GM10266 (cell line): Measurements from ENCODE around the gene DCC.

Experiments used
- DNase-seq: peaks from one replicate; pipeline ENCODE4 v3.0.0; 2012; ENCODE audit errors: extremely low spot score
- CTCF ChIP-seq: IDR thresholded peaks from 2 replicates; pipeline ENCODE4 v1.5.1; 2012; ENCODE audit warnings: mild to moderate bottlenecking, low read depth; ENCODE audit not compliant: control insufficient read depth, insufficient read depth; ENCODE audit errors: missing control alignments

The DCC gene

GRCh38 chr18:52898485-52899058 lies 558.6 kb downstream of the DCC start:
- DNase-seq: no peak

GRCh38 chr18:52902188-52902587 lies 562.2 kb downstream of the DCC start:
- TF ChIP-seq CTCF: no peak
- DNase-seq: no peak

More at GRCh38 chr18:52898485-52899058, 558.6 kb downstream of the DCC start:
- TF ChIP-seq CTCF: no peak

- DNase-seq: peak; percentile 8
- peak; percentile 48 for TF ChIP-seq CTCF
These were observed 563.9 kb downstream of the DCC start for GRCh38 chr18:52903857-52904256.

- no peak for DNase-seq
- TF ChIP-seq CTCF: no peak
These were observed 567.7 kb downstream of the DCC start for GRCh38 chr18:52907543-52908308.

DNA sequence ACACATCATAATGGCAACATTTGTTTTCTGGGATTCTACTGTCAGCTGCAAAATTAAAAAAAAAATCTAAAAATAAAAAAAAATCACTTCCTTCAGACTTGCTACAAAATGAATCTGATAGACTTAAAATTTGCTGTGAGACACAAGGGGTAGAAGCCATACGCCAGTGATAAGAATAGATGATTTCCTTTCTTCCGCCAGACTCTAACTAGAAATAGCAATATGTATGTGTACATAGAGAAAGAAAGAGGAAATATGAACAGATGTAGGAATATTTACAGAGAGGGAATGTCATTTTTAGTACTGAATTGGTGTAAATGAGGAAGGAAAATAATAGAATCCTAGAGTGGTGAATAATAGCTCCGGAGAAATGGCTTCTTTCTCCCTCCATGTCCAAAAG lies 574.2 kb downstream of the DCC start:
- DNase-seq: no peak
- TF ChIP-seq CTCF: no peak

DNA sequence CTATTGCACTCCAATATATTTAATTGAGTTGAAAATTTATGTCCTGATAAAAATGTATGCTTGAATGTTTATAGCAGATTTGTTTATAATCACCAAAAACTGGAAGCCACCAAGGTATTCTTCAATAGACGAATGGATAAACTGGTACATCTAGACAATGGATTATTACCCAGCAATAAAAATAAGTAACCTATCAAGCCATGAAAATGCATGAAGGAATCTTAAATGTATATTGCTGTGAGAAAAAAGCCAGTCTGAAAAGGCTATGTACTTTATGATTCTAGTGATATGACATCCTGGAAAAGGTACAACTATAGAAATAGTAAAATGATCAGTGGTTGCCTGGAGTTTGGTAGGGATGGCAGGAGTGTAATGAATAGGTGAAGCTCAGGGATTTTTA lies 580.7 kb downstream of the DCC start:
- TF ChIP-seq CTCF: no peak

DNA sequence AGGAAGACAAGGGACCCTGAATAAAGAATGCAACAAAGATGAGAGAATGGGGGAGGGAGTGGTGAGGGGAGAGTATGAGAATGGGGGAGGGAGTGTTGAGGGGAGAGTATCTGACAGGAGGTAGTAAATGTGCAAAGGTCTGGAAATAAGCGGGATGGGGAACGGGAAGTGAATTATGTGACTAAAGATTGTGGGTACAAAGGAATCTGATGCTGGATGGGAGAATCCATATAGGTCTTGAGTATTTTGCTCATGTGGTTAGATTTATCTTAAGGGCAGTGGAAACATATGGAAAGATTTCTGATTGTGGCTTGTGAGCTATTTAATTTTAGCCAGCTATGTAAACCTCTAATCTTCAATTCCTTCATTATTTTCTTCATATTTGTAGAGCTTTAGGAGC lies 593.4 kb downstream of the DCC start:
- DNase-seq: no peak
- no peak for TF ChIP-seq CTCF

More for the DNA sequence above, 580.7 kb downstream of the DCC start:
- DNase-seq: no peak
